ES-I3 (cell line): ENCODE results near the gene HAS3.
"Not testable (repeated sequence)": the region's sequence is repeated elsewhere in the genome, so short reads cannot be mapped to it uniquely, and the experiment has no call there.

Source experiments
- H3K36me3 ChIP-seq: 2 replicates; pipeline ENCODE4 v1.6.1; 2013; ENCODE audit warnings: mild to moderate bottlenecking, low read length, control low read depth, moderate library complexity; ENCODE audit not compliant: insufficient read depth
- H3K4me1 ChIP-seq: 2 replicates; pipeline ENCODE4 v1.6.1; 2013; ENCODE audit warnings: mild to moderate bottlenecking, control low read depth, low read length; ENCODE audit not compliant: insufficient read depth
- H3K9ac ChIP-seq: 2 replicates; pipeline ENCODE4 v1.6.1; 2013; ENCODE audit warnings: low read depth, mild to moderate bottlenecking, low read length, moderate library complexity
- H3K9me3 ChIP-seq: 2 replicates; pipeline ENCODE4 v1.6.1; 2013; ENCODE audit warnings: mild to moderate bottlenecking, low read length, moderate library complexity; ENCODE audit not compliant: control insufficient read depth, insufficient read depth

The HAS3 gene

DNA sequence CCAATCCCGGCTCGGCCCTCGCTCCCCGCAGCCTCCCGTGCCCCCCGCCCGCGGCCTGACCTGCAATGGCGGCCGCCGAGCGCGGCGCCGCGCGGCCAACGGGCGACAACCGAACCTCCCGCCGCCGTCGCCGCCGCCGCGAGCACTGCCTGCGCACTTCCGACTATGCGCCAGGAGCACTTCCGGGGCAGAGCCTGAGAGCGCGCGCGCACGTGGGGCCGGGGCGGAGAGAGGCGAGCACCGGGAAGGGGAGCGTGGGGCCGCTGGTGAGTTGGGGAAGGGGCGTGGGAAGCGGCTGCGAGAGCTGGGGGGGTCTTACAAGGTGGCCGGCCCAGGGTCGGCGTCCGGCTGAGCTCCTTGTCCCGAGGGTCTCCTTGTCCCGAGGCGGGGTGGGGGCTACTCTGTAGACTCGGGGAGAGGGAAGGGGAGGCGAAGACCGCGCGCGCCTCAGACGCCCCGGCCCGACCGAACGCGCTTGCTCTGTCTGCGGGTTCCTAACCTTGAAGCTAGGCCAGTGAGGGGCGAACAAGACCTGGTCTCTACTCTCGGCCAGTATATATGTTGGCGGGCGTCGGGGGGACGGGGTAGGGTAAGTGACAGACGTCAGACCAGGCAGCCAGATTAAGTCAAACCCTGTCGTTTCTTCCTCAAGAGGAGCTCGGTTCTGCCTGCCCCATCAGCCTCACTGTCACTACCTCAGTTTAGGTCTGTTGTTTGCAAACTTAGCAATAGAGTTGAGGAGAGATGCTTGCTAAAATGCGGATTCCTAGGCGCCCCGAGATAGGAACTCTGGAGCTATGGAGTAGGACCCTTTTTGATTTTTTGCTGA, 27.2 kb downstream of the HAS3 start, which contains the start of the genes CHTF8 and UTP4:
TSS of gene CHTF8 (minus strand) at position 165 of the 829 bp plus-strand sequence. CDS start 11,130 bp downstream, outside the sequence.
TSS of gene UTP4 (plus strand) at position 226 of the 829 bp plus-strand sequence. CDS start 811 bp downstream, outside the sequence.
- H3K36me3 ChIP-seq: peaks cover 14% of the 10 kb centered on the region
- H3K9me3 ChIP-seq: no peaks in the 10 kb centered on the region; the same call in 1 of the 2 replicates
- H3K9ac ChIP-seq: peak within 1 kb of the TSS; percentile 100
- H3K4me1 ChIP-seq: peaks cover 9% of the 10 kb centered on the region; the same call in 1 of the 2 replicates

DNA sequence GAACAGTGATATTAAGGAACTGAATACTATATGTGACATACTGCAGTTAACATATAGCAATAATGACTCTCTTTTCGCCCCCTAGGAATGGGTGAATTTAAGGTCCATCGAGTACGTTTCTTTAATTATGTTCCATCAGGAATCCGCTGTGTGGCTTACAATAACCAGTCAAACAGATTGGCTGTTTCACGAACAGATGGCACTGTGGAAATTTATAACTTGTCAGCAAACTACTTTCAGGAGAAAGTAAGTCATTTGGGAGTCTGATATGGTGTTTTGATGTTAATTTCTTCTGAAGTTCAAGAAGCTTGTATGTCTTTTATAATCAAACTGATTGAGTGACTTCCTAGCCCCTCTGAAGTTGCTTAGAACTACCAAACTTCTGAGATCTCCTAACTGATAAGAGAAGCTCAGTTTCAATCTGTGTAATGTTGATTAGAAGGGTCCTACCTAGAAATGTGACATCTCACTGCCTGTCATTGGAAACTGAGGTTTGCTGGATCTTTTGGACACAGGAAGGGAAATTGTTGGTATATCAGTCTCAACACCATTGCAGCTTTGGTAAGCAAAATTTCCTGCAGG, 28.0 kb downstream of the HAS3 start:
- H3K9me3 ChIP-seq: no peaks in the 10 kb centered on the region; the same call in 1 of the 2 replicates
- peaks cover 19% of the 10 kb centered on the region for H3K36me3 ChIP-seq
- H3K9ac ChIP-seq: peak overlapping the region; percentile 87
- H3K4me1 ChIP-seq: peaks cover 9% of the 10 kb centered on the region; the same call in 1 of the 2 replicates

DNA sequence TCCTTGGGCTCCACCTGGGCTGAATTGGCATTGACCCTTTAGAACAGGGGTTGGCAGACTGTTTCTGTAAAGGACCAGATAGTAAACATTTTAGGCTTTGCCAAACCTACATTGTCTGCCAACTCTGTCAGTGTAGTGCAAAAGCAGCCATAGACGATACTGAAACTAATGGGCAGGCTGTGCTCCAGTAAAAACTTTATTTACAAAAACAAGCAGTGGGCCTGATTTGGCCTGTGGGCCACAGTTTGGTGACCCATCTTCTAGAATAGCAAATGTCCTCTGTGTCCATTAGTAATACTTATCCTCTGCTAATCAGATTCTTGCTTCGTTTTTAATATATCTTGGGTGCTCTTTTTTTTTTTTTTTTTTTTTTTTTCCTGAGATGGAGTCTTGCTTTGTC, 33.2 kb downstream of the HAS3 start:
- Histone ChIP-seq H3K9me3 (no peaks in the 10 kb centered on the region), H3K36me3 (peaks cover 40% of the 10 kb centered on the region), H3K4me1 (peaks cover 5% of the 10 kb centered on the region; the same call in 1 of the 2 replicates), H3K9ac (no peak overlapping the region)

DNA sequence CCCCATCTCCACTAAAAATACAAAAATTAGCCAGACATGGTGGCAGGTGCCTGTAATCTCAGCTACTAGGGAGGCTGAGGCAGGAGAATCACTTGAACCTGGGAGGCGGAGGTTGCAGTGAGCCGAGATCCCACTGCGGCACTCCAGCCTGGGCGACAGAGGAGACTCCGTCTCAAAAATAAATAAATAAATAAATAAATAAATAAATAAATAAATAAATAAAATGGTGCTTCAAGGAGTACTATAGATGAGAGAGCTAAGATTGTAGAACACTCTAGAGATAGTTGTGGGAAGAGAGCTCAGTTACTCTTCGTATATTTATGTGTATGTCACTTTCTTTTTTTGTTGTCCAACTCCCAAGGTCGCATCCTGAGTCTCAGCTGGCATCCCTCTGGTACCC, 34.0 kb downstream of the HAS3 start:
- H3K4me1 ChIP-seq, H3K9ac ChIP-seq, H3K9me3 ChIP-seq: not testable (repeated sequence)
- peaks cover 44% of the 10 kb centered on the region for H3K36me3 ChIP-seq

DNA sequence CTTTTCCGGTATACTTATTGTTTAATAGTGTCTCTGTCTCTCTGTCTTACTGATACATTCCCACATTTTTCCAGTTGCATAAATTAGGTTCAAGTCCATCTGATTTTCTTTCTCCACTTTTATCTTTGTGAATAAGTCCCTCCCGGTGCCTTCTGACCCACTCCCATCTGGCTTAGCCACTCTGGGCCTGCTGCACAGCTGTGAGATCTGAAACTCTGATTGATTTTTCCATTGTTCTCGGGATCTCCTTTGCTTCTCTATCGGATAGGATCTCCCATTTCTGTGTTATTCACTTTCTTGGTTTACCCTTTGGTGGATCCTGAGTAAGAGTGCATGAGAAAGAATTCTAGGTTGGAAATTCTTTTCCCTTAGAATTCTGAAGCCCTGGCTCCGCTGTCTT, 35.6 kb downstream of the HAS3 start:
- H3K9ac ChIP-seq: no peak overlapping the region
- no peaks in the 10 kb centered on the region for H3K4me1 ChIP-seq
- H3K36me3 ChIP-seq: peaks cover 44% of the 10 kb centered on the region
- no peaks in the 10 kb centered on the region for H3K9me3 ChIP-seq

DNA sequence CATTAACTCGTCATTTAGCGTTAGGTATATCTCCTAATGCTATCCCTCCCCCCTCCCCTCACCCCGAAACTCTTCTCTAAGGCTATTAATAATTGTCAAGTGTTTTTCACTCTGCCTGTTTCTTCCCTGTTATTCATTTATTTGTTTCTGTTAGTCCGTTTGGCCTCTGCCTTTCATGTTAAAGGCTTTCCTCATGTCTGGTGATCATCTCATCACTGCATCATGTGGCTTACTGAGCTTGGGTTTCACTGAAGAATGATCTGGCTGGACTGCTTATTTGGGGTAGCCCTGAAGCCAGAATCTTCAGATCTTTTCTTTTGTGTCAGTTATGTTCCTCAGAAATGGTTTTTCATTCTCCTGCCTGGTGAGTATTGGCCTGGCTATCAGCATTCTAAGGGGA, 36.5 kb downstream of the HAS3 start:
- H3K9ac ChIP-seq: no peak overlapping the region
- H3K9me3 ChIP-seq: no peaks in the 10 kb centered on the region
- H3K36me3 ChIP-seq: peaks cover 35% of the 10 kb centered on the region
- no peaks in the 10 kb centered on the region for H3K4me1 ChIP-seq

DNA sequence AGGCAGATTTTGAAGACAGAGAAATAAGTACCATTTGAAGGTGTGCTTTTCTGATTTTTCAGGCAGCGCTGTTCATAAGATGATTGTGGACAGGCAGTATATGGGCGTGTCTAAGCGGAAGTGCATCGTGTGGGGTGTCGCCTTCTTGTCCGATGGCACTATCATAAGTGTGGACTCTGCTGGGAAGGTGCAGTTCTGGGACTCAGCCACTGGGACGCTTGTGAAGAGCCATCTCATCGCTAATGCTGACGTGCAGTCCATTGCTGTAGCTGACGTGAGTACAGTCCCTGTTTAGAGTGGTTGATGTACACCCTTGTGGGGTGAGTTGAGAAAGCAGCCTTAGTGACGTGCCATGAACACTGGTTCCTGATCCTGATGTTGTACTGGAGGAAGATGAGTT, 37.7 kb downstream of the HAS3 start:
- peaks cover 28% of the 10 kb centered on the region for H3K36me3 ChIP-seq
- H3K4me1 ChIP-seq: no peaks in the 10 kb centered on the region
- H3K9me3 ChIP-seq: no peaks in the 10 kb centered on the region
- no peak overlapping the region for H3K9ac ChIP-seq

DNA sequence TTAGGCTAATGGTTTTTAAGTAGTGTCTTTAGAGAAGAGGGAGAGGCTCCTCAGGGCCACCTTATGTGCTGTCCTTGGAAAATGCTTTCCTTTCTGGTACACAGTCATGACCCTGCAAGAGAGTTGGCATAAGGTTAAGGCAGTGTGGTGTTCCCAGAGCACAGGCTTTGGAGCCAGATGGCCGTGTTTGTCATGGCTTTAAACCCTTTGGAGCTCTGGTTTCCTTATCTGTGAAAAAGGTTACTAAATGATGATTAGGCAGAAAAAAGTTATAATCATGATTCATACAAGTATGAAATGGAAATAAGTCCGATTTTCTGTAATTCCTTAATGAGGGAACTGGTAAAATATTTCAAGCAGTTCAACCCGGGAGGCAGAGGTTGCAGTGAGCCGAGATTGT, 40.2 kb downstream of the HAS3 start:
- Histone ChIP-seq H3K4me1 (no peaks in the 10 kb centered on the region), H3K9ac (no peak overlapping the region), H3K9me3 (no peaks in the 10 kb centered on the region), H3K36me3 (peaks cover 22% of the 10 kb centered on the region)

DNA sequence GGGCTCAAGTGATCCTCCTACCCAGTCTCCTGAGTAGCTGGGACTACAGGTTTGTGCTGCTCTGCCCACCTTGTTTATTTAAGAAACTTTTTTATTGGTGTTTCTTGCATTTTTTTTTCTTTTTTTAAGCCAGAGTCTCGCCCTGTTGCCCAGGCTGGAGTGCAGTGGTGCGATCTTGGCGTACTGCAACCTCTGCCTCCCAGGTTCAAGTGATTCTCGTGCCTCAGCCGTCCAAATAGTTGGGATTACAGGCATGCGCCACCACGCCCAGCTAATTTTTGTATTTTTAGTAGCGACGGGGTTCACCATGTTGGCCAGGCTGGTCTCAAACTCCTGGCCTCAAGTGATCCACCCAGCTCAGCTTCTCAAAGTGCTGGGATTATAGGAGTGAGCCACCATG, 44.2 kb downstream of the HAS3 start:
- not testable (repeated sequence) for H3K9me3 ChIP-seq, H3K9ac ChIP-seq, H3K4me1 ChIP-seq
- peaks cover 13% of the 10 kb centered on the region for H3K36me3 ChIP-seq

DNA sequence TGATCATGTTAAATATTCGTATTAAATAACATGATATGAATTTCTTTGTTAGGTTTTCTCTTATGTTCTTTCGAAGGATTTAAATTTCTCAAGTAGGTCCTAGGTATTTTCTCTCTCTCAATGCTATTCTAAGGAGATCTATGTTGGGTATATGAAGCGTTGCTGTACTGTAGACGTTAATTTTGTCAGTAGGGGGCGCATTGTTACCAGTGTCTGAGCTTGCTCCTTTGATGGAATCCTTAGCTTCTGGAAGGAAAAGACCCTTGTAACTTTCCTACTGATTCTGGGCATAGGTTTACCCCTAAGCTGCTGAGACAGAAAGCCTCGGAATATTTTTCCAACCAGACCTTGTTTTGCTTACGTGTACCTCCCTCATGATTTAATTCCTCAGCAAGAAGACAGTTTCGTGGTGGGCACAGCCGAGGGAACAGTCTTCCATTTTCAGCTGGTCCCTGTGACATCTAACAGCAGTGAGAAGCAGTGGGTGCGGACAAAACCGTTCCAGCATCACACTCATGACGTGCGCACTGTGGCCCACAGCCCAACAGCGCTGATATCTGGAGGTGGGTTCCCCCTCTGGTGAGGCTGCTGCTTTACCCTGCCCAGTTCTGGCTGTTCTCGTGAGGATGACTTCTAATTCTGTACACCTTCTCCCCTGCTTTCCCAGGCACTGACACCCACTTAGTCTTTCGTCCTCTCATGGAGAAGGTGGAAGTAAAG, 44.9 kb downstream of the HAS3 start:
- H3K9me3 ChIP-seq: no peaks in the 10 kb centered on the region
- H3K36me3 ChIP-seq: peaks cover 18% of the 10 kb centered on the region
- no peak overlapping the region for H3K9ac ChIP-seq
- H3K4me1 ChIP-seq: no peaks in the 10 kb centered on the region

DNA sequence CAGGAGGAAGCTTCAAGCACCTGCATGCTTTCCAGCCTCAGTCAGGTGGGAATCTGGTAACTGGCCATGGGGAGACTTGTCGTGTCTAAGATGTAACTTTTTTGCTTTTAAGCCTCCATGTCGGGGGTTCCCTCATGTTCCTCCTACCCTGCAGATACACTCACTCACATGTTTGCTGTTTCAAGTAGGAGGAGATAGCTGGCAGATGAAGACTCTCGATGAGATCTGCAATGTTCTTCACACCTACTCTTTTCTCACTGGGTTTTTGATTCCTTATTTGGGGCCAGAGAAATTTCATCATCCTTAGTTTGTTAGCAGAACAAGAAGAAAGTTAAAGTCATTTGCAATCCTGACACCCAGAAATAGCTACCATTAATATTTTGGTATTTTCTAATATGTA, 51.7 kb downstream of the HAS3 start:
- H3K4me1 ChIP-seq: no peaks in the 10 kb centered on the region
- no peak overlapping the region for H3K9ac ChIP-seq
- H3K36me3 ChIP-seq: peaks cover 47% of the 10 kb centered on the region
- no peaks in the 10 kb centered on the region for H3K9me3 ChIP-seq

DNA sequence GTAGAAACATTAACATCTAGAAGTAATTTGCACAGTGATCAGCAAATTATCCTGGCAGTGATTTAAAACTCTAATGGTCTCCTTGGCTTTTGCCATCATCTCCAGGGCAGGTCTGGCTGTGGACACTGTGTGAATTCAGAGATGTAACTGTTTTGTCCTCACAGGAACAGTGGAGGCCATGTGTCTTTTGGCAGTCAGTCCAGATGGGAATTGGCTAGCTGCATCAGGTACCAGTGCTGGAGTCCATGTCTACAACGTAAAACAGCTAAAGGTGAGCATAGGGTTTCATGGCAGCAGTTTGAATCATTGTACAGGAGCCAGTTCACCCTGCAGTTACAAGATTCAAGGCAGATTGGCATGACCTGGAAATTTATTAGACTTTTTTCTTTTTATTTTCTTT, 54.7 kb downstream of the HAS3 start:
- H3K9ac ChIP-seq: no peak overlapping the region
- peaks cover 48% of the 10 kb centered on the region for H3K36me3 ChIP-seq
- H3K9me3 ChIP-seq: no peaks in the 10 kb centered on the region
- H3K4me1 ChIP-seq: no peaks in the 10 kb centered on the region

DNA sequence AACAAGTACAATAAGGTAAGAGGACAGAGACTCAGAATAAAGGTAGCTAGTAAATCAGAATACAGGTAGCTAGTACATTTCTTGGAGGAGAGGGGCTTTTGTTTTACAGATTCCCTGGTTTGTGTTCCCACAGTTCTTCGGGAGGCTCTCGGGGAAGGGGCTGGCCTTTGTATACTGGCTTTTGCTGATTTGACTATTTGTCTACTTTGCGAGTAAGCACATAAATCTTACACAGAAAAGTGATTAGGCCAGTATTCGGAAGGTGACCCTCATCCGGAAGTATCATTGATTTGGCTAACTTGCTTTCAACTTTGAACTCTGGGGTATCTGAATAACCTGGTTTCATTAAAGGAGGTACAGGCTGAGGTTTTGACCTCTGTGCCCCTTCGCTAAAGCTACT, 60.1 kb downstream of the HAS3 start:
- H3K36me3 ChIP-seq: peaks cover 47% of the 10 kb centered on the region

DNA sequence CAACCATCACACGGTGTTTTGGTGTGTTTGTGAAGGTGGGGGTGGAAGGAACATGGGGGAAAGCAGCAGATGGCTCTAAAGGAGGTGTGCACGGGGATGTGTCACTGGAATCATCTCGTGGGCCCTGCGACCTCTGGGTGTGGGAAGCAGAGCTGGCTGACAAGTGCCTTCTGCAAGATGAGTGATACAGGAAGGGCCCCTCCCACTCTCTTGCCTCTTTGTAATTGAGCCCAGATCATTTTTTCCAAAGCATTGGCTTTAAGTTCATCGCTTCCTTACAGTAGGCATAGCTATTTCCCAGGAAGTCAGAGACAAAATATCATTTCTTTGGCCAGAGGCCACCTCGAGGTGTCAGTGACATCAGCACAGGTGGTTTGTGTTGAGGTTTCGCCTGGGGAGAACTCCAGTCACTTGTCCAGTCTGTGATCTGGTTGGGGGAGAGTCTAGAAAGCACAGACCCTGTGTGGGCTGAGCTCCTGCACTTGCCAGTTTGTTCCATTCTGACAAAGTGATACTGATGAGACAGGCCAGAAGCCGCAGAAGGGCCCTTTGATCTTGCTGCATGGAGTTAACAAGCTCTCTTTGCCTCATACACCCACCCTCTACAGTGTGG, 60.9 kb downstream of the HAS3 start:
- peaks cover 3% of the 10 kb centered on the region; the same call in 1 of the 2 replicates for H3K4me1 ChIP-seq
- peaks cover 47% of the 10 kb centered on the region for H3K36me3 ChIP-seq
- H3K9me3 ChIP-seq: no peaks in the 10 kb centered on the region
- H3K9ac ChIP-seq: no peak overlapping the region

More for the DNA sequence above, 60.1 kb downstream of the HAS3 start:
- Histone ChIP-seq H3K4me1 (no peaks in the 10 kb centered on the region), H3K9ac (no peak overlapping the region), H3K9me3 (no peaks in the 10 kb centered on the region)
